Measurements from ENCODE around the gene SCAND1.
"Not testable (repeated sequence)": the region's sequence is repeated elsewhere in the genome, so short reads cannot be mapped to it uniquely, and the experiment has no call there.

DNA sequence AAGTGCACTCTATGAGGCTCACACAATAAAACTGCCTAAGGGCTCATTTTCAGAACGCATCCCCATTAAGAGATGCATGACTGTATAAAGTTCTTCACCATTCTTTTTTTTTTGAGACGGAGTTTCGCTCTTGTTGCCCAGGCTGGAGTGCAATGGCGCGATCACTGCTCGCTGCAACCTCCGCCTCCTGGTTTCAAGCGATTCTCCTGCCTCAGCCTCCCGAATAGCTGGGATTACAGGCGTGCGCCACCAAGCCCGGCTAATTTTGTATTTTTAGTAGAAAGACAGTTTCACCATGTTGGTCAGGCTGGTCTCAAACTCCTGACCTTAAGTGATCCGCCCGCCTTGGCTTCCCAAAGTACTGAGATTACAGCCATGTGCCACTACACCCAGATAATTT, 2.2 kb downstream of the SCAND1 start:
- TF ChIP-seq POLR2A (IDR thresholded peaks at IDR 0.05): not testable (repeated sequence)
- TF ChIP-seq, protein P1, sequence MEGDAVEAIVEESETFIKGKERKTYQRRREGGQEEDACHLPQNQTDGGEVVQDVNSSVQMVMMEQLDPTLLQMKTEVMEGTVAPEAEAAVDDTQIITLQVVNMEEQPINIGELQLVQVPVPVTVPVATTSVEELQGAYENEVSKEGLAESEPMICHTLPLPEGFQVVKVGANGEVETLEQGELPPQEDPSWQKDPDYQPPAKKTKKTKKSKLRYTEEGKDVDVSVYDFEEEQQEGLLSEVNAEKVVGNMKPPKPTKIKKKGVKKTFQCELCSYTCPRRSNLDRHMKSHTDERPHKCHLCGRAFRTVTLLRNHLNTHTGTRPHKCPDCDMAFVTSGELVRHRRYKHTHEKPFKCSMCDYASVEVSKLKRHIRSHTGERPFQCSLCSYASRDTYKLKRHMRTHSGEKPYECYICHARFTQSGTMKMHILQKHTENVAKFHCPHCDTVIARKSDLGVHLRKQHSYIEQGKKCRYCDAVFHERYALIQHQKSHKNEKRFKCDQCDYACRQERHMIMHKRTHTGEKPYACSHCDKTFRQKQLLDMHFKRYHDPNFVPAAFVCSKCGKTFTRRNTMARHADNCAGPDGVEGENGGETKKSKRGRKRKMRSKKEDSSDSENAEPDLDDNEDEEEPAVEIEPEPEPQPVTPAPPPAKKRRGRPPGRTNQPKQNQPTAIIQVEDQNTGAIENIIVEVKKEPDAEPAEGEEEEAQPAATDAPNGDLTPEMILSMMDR (IDR thresholded peaks at IDR 0.05): not testable (repeated sequence)

All from thyroid gland (tissue), 4 donors.